Measurements from ENCODE around the gene KCNN3. TPM values are rescaled to one million over a fixed set of nuclear protein-coding genes. Genes with fewer than 3 reads are reported as not detected.

KCNN3 gene
- total RNA-seq, 1 experiment from 2014 or later, result 1.3 TPM

GRCh38 chr1:154901591-154901990, 31.5 kb upstream of the KCNN3 start (continued):
- TF ChIP-seq ZNF532 (CRISPR knock-in tag; IDR thresholded peaks at IDR 0.05; ENCODE audit: borderline replicate concordance), result no peak
- no peak for TF ChIP-seq ZNF416 (CRISPR knock-in tag; IDR thresholded peaks at IDR 0.05)
- no peak for TF ChIP-seq PREB (CRISPR knock-in tag; IDR thresholded peaks at IDR 0.05; ENCODE audit: borderline replicate concordance)
- no peak for TF ChIP-seq ZNF425 (CRISPR knock-in tag; conservative IDR thresholded peaks at IDR 0.05)
- TF ChIP-seq NFYB (CRISPR knock-in tag; conservative IDR thresholded peaks at IDR 0.05; ENCODE audit: low read depth), result no peak

GRCh38 chr1:154899041-154899440, 29.0 kb upstream of the KCNN3 start:
- POLR2A ChIA-PET, result interaction anchor here (0.7 kb wide), 1 partner anchor 81 kb away, joined by 3 read pairs; no protein-coding TSS in a partner anchor
- Mint-ChIP-seq H3K27me3 (ENCODE audit: low read depth) (no peaks in the 10 kb centered on the region; the same call in 1 of the 2 replicates), H3K36me3 (no peaks in the 10 kb centered on the region), H3K4me1 (no peaks in the 10 kb centered on the region), H3K27ac (no peak overlapping the region), H3K4me3 (no peak overlapping the region), H3K9me3 (no peaks in the 10 kb centered on the region)
- ATAC-seq (no peak), DNase-seq (ENCODE audit: low spot score) (no peak)
- CTCF ChIA-PET, result no interaction called here
- TF ChIP-seq ZNF512 (CRISPR knock-in tag; IDR thresholded peaks at IDR 0.05; ENCODE audit: borderline replicate concordance) (no peak), GRHL2 (CRISPR knock-in tag; IDR thresholded peaks at IDR 0.05; ENCODE audit: insufficient replicate concordance, severe bottlenecking) (no peak), ZNF121 (CRISPR knock-in tag; IDR thresholded peaks at IDR 0.05) (no peak), FOXP4 (CRISPR knock-in tag; IDR thresholded peaks at IDR 0.05) (no peak), USF1 (CRISPR knock-in tag; IDR thresholded peaks at IDR 0.05) (no peak), OVOL2 (CRISPR knock-in tag; IDR thresholded peaks at IDR 0.05; ENCODE audit: borderline replicate concordance) (no peak), ELF4 (CRISPR knock-in tag; IDR thresholded peaks at IDR 0.05; ENCODE audit: low read depth) (no peak), ZNF281 (CRISPR knock-in tag; IDR thresholded peaks at IDR 0.05) (no peak), ZNF317 (CRISPR knock-in tag; IDR thresholded peaks at IDR 0.05; ENCODE audit: borderline replicate concordance, low read depth) (no peak), ZNF219 (CRISPR knock-in tag; IDR thresholded peaks at IDR 0.05; ENCODE audit: borderline replicate concordance) (no peak), FOXJ3 (CRISPR knock-in tag; IDR thresholded peaks at IDR 0.05; ENCODE audit: borderline replicate concordance) (no peak), KAT7 (CRISPR knock-in tag; IDR thresholded peaks at IDR 0.05; ENCODE audit: borderline replicate concordance) (no peak), TP53 (CRISPR knock-in tag; IDR thresholded peaks at IDR 0.05) (no peak), JUN (CRISPR knock-in tag; IDR thresholded peaks at IDR 0.05) (no peak), IRF1 (CRISPR knock-in tag; IDR thresholded peaks at IDR 0.05) (no peak), GTF2I (CRISPR knock-in tag; conservative IDR thresholded peaks at IDR 0.05) (no peak)

All from WTC11 (cell line).